HepG2 (cell line): Measurements from ENCODE around the gene TOMM40L. TPM values are rescaled to one million over a fixed set of nuclear protein-coding genes. Genes with fewer than 3 reads are reported as not detected.

Source experiments
- ARID3A ChIP-seq: IDR thresholded peaks from 2 replicates; pipeline ENCODE4 v1.6.1; 2012; ENCODE audit warnings: low read depth, low read length, improper control_type of control experiment
- DBP ChIP-seq: sonication (generic); formaldehyde crosslinking; IDR thresholded peaks from 2 replicates; pipeline ENCODE4 v1.4.0; 2020; ENCODE audit warnings: missing genetic modification reagents; ENCODE audit errors: not compliant biosample characterization
- DNMT1 ChIP-seq: sonication (generic); formaldehyde crosslinking; IDR thresholded peaks from 2 replicates; pipeline ENCODE4 v1.5.1; 2020; ENCODE audit warnings: mild to moderate bottlenecking, missing genetic modification reagents
- E2F5 ChIP-seq: sonication (generic); formaldehyde crosslinking; conservative IDR thresholded peaks from 2 replicates; pipeline ENCODE4 v1.4.0; 2020; ENCODE audit warnings: missing genetic modification reagents
- GPN1 ChIP-seq: sonication (generic); formaldehyde crosslinking; IDR thresholded peaks from 2 replicates; pipeline ENCODE4 v1.5.1; 2020; ENCODE audit warnings: missing genetic modification reagents, borderline replicate concordance
- HBP1 ChIP-seq: IDR thresholded peaks from 2 replicates; pipeline ENCODE4 v1.6.1; 2016; ENCODE audit warnings: low read depth, control low read depth
- HDAC1 ChIP-seq: sonication (generic); formaldehyde crosslinking; IDR thresholded peaks from 2 replicates; pipeline ENCODE4 v1.5.1; 2020; ENCODE audit warnings: mild to moderate bottlenecking, missing genetic modification reagents
- HNF1A ChIP-seq, 2 experiments: sonication (generic) in 1 of 2; formaldehyde crosslinking in 1 of 2; IDR thresholded peaks; 2 replicates each; pipeline versions ENCODE4 v1.4.0 to v1.6.1; 2016 to 2020; ENCODE audit warnings: borderline replicate concordance in 1 of 2, low read depth in 1 of 2, mild to moderate bottlenecking in 1 of 2, missing genetic modification reagents in 1 of 2
- IRF9 ChIP-seq: sonication (generic); formaldehyde crosslinking; IDR thresholded peaks from 2 replicates; pipeline ENCODE4 v1.8.0; 2022; ENCODE audit warnings: missing genetic modification reagents, mild to moderate bottlenecking, borderline replicate concordance
- PREB ChIP-seq: sonication (generic); formaldehyde crosslinking; IDR thresholded peaks from 2 replicates; pipeline ENCODE4 v1.4.0; 2020; ENCODE audit warnings: missing genetic modification reagents
- SRSF1 ChIP-seq: fragments of 200-400 bp; formaldehyde crosslinking; optimal IDR thresholded peaks from 2 replicates; pipeline ENCODE3; 2017; ENCODE audit warnings: mild to moderate bottlenecking, low read depth, low read length, moderate library complexity
- ZNF414 ChIP-seq: sonication (generic); formaldehyde crosslinking; IDR thresholded peaks from 2 replicates; pipeline ENCODE4 v1.5.0; 2020; ENCODE audit warnings: missing genetic modification reagents
- ZNF576 ChIP-seq: sonication (generic); formaldehyde crosslinking; IDR thresholded peaks from 2 replicates; pipeline ENCODE4 v1.4.0; 2020; ENCODE audit warnings: mild to moderate bottlenecking, missing genetic modification reagents
- ZNF773 ChIP-seq: sonication (generic); formaldehyde crosslinking; IDR thresholded peaks from 2 replicates; pipeline ENCODE4 v1.4.0; 2020; ENCODE audit warnings: missing genetic modification reagents, borderline replicate concordance
- polyA plus RNA-seq, 8 experiments: library from polyadenylated mRNA; depleted of rRNA in 3 of 8; stranded (reverse) in 7 of 8; unstranded in 1 of 8; fragments of >200 nt; fragmentation: Illumina TruSeq in 4 of 8; extraction: Trizol in 4 of 8; gene quantifications; 2 replicates each; pipeline versions ENCODE4 v1.2.1 to v1.2.3, GENCODE V29; 2011 to 2016; ENCODE audit warnings: low read depth in 4 of 8, missing spikeins in 1 of 8, mixed read lengths in 1 of 8; ENCODE audit not compliant: insufficient read depth in 1 of 8
- total RNA-seq, 5 experiments: library from RNA; depleted of rRNA; stranded (reverse); fragments of >200 nt; fragmentation: Illumina TruSeq; extraction: Trizol; gene quantifications; 2 replicates each; pipeline ENCODE4 v1.2.3, GENCODE V29; 2016; ENCODE audit warnings: low read depth in 1 of 5

TOMM40L gene
- total and polyA plus RNA-seq, 2 of the 13 experiments (the other 11 are each of a cell fraction or from before 2014, with no cell fraction given) = 14.1 to 26.2 TPM

GRCh38 chr1:161226320-161226711 lies 456 bp downstream of the TOMM40L start (continued):
- TF ChIP-seq HBP1 (0 out of 2 replicates have a peak, but pooled peaks have one; percentile 23), HDAC1 (CRISPR knock-in tag) (peak; percentile 10; the same call in 1 of the 2 replicates), ARID3A (no peak), ZNF414 (no peak), PREB (CRISPR knock-in tag) (no peak), HNF1A (IDR thresholded peaks at IDR 0.05; ENCODE audit: low read depth) (no peak), HNF1A (CRISPR knock-in tag; IDR thresholded peaks at IDR 0.05; ENCODE audit: borderline replicate concordance) (no peak), DNMT1 (CRISPR knock-in tag) (no peak), IRF9 (CRISPR knock-in tag) (0 out of 2 replicates have a peak, but pooled peaks have one; percentile 11), ZNF773 (CRISPR knock-in tag) (no peak), GPN1 (CRISPR knock-in tag) (no peak), ZNF576 (CRISPR knock-in tag) (no peak), SRSF1 (no peak), DBP (CRISPR knock-in tag) (no peak), E2F5 (CRISPR knock-in tag) (no peak)
